HG03039 (cell line): Measurements from ENCODE around the gene MRPS12.
"Not testable (repeated sequence)": the region's sequence is repeated elsewhere in the genome, so short reads cannot be mapped to it uniquely, and the experiment has no call there.

Source experiments
- ATAC-seq: cut with Tn5 transposase; IDR thresholded peaks from one replicate; pipeline ENCODE4 v1.9.1; 2021; ENCODE audit warnings: mild to moderate bottlenecking, moderate library complexity; ENCODE audit not compliant: unreplicated experiment

MRPS12 gene

GRCh38 chr19:38932425-38933179 is 1.9 kb downstream of the MRPS12 start:
- no peak for ATAC-seq

GRCh38 chr19:38933544-38933943 is 2.8 kb downstream of the MRPS12 start:
- no peak for ATAC-seq

- no peak for ATAC-seq
Measured at GRCh38 chr19:38939957-38940356, 9.2 kb downstream of the MRPS12 start.

- ATAC-seq = not testable (repeated sequence)
Measured at GRCh38 chr19:38941466-38941865, 10.7 kb downstream of the MRPS12 start.

- ATAC-seq = no peak
Measured at GRCh38 chr19:38941979-38942378, 11.2 kb downstream of the MRPS12 start.

GRCh38 chr19:38942471-38943181 is 11.9 kb downstream of the MRPS12 start:
- no peak for ATAC-seq

- no peak for ATAC-seq
Measured at GRCh38 chr19:38944981-38945506, 14.3 kb downstream of the MRPS12 start.

- ATAC-seq = no peak
Measured at GRCh38 chr19:38945562-38946228, 15.0 kb downstream of the MRPS12 start.

GRCh38 chr19:38946229-38947010 is 15.7 kb downstream of the MRPS12 start:
- ATAC-seq = no peak

- ATAC-seq = no peak
Measured at GRCh38 chr19:38949580-38950367, 19.0 kb downstream of the MRPS12 start.

GRCh38 chr19:38951187-38951586 is 20.4 kb downstream of the MRPS12 start:
- no peak for ATAC-seq

GRCh38 chr19:38952395-38953165 is 21.8 kb downstream of the MRPS12 start:
- no peak for ATAC-seq

GRCh38 chr19:38953677-38954076 is 22.9 kb downstream of the MRPS12 start:
- ATAC-seq = no peak

- no peak for ATAC-seq
Measured at GRCh38 chr19:38956264-38956663, 25.5 kb downstream of the MRPS12 start.

- no peak for ATAC-seq
Measured at GRCh38 chr19:38958301-38958700, 27.6 kb downstream of the MRPS12 start.

GRCh38 chr19:38959618-38960017 is 28.9 kb downstream of the MRPS12 start:
- ATAC-seq = no peak

- no peak for ATAC-seq
Measured at GRCh38 chr19:38964738-38965137, 34.0 kb downstream of the MRPS12 start.

GRCh38 chr19:38966149-38966548 is 35.4 kb downstream of the MRPS12 start:
- not testable (repeated sequence) for ATAC-seq
